ENCODE results near the gene MPIG6B.

MPIG6B gene

DNA sequence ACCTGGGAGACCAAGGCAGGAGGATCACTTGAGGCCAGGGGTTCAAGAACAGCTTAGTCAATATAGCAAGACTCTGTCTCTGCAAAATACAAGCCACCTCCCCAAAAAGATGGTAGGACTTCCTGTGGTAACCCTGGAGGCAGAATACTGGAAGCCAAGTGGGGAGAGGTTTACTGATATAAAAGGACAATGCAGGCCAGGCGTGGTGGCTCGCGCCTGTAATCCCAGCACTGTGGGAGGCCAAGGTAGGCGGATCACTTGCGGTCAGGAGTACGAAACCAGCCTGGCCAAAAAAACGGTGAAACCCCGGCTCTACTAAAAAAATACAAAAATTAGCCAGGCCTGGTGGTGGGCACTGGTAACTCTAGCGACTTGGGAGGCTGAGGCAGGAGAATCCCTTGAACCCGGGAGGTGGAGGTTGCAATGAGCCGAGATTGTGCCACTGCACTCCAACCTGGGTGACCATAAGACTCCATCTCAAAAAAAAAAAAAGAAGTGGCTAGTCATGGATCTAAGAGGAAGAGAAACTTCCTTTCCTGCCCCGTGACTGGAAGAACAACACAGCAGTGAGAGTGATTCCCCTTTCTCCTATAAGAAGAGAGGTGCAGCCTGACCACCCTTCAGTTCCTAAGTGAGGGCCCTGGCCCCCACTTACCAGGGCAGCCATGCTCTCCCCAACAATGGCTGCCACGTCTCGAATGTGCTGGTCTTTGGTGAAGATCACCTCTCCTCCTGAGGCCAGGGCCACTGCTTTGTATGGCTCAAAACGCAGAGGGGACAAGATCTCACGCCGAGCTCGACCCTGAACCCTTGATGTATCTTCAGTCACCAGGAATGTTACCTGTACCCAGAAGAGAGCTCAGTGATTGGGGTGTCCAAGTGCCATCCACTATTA is 45.4 kb downstream of the MPIG6B start:
- no peak for DNase-seq (ENCODE audit: low read depth)
- TF ChIP-seq, protein P1, sequence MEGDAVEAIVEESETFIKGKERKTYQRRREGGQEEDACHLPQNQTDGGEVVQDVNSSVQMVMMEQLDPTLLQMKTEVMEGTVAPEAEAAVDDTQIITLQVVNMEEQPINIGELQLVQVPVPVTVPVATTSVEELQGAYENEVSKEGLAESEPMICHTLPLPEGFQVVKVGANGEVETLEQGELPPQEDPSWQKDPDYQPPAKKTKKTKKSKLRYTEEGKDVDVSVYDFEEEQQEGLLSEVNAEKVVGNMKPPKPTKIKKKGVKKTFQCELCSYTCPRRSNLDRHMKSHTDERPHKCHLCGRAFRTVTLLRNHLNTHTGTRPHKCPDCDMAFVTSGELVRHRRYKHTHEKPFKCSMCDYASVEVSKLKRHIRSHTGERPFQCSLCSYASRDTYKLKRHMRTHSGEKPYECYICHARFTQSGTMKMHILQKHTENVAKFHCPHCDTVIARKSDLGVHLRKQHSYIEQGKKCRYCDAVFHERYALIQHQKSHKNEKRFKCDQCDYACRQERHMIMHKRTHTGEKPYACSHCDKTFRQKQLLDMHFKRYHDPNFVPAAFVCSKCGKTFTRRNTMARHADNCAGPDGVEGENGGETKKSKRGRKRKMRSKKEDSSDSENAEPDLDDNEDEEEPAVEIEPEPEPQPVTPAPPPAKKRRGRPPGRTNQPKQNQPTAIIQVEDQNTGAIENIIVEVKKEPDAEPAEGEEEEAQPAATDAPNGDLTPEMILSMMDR (conservative IDR thresholded peaks at IDR 0.05; ENCODE audit: low read depth, low read length): no peak
- no peak overlapping the region for H3K4me3 ChIP-seq (ENCODE audit: low read depth, low read length)

DNA sequence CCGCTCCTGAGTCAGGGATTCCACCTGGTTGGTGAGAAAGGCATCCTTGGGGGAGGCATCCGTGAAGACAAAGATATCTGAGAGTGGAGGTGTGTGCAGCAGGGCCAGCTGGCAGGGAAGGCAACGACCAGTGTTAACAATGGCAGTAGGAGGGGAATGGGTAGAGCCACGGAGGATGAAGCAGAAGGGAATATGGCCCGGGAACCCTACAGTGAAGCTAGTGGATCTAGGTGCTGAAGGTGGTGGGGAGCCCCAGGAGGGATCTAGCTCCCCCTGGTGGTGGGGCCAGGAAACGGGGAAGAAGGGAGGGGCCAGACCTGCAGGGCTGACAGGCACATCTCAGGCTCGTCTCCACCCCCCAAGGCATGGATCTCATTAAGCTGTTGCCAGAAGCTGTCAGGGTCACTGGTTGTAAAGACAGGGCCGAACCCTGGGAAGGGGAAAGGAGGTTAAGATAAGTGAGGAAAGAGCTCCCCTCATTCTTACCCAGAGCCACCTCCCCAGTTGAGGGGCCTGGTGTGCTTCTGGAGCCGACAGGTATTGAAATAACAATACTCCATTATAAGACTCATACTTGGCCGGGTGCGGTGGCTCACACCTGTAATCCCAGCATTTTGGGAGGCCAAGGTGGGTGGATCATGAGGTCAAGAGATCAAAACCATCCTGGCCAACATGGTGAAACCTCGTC is 46.7 kb downstream of the MPIG6B start:
- no peak overlapping the region for H3K4me3 ChIP-seq (ENCODE audit: low read depth, low read length)
- DNase-seq (ENCODE audit: low read depth): peak; percentile 68
- TF ChIP-seq, protein P1 (conservative IDR thresholded peaks at IDR 0.05; ENCODE audit: low read depth, low read length): peak; percentile 88

DNA sequence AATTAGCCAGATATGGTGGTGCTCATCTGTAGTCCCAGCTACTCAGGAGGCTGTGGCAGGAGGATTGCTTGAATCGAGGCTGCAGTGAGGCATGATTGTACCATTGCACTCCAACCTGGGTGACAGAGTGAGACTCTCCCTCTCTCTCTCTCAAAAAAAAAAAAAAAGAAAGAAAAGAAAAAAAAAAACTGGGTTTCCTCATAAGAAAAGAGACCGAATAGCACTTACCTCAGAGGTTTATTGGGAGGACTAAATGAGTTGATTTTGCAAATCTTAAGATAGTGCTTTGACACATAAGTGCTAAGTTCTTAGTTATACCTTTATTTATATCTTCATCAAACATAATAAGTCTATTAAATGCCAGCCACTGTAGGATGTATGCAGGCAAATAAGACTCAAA is 47.7 kb downstream of the MPIG6B start:
- H3K4me3 ChIP-seq (ENCODE audit: low read depth, low read length): no peak overlapping the region
- TF ChIP-seq, protein P1 (conservative IDR thresholded peaks at IDR 0.05; ENCODE audit: low read depth, low read length): no peak
- no peak for DNase-seq (ENCODE audit: low read depth)

- no peak overlapping the region for H3K4me3 ChIP-seq (ENCODE audit: low read depth, low read length)
- TF ChIP-seq, protein P1 (conservative IDR thresholded peaks at IDR 0.05; ENCODE audit: low read depth, low read length): no peak
- DNase-seq (ENCODE audit: low read depth): no peak
These were observed 48.8 kb downstream of the MPIG6B start for GRCh38 chr6:31771992-31772358.

GRCh38 chr6:31775184-31775583 is 52.0 kb downstream of the MPIG6B start:
- TF ChIP-seq, protein P1 (conservative IDR thresholded peaks at IDR 0.05; ENCODE audit: low read depth, low read length): no peak

DNA sequence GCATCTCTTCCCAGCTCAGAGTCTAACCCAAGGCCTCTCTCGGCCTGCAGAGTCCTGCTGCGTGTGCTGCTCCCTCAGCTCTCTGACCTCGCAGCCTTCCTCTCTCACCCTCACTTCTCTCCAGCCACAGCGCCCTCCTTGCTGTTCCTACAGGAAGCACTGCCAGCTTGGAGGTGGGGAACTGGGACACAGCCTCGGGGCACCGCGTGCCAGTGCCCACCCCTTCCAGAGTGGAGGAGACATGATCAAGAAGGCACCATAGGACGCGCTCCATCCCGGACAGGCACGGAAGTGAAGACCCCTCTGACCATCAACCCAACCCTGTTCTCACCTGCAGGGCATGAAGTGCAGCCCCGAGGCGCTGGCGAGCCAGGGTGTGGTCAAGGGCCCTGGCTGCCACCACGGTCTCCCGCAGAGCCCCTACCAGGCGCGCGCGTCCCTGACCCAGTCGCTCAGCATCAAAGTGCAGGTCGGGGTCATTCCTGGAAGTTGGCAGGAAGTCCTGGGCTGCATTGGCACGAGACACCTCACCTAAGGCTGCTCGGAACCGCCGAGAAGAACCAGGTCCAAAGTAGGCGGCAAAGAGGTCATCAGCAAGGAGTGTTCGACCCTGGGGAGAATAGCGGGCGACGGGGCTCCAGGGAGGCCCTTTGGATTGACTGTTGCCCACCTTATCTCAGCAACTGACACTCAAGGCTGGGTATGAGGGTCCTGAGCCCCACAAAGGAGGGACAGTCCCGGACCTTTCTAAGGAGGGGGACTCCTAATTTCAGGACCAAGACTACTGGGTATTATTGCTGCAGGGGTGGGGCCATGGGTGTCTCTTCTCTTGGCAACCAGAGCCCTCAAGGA is 52.7 kb downstream of the MPIG6B start:
- TF ChIP-seq, protein P1 (conservative IDR thresholded peaks at IDR 0.05; ENCODE audit: low read depth, low read length): no peak

More at GRCh38 chr6:31775184-31775583, 52.0 kb downstream of the MPIG6B start:
- DNase-seq (ENCODE audit: low read depth): no peak
- no peak overlapping the region for H3K4me3 ChIP-seq (ENCODE audit: low read depth, low read length)

More for the DNA sequence above, 52.7 kb downstream of the MPIG6B start:
- H3K4me3 ChIP-seq (ENCODE audit: low read depth, low read length): no peak overlapping the region
- DNase-seq (ENCODE audit: low read depth): no peak
